Astrocyte of the spinal cord (primary cell): ENCODE results near the gene PON2.

Experiments used
- DNase-seq: peaks from one replicate; pipeline ENCODE4 v3.0.0; 2011; ENCODE audit warnings: low read depth, low spot score
- H3K4me3 ChIP-seq: 2 replicates; pipeline ENCODE4 v1.5.1; 2011; ENCODE audit warnings: low read depth, mild to moderate bottlenecking, low read length, moderate library complexity
- in situ Hi-C: cut with HindIII; loops from 2 replicates; pipeline ENCODE4 v1.10.0; 2017; ENCODE audit warnings: low sequenced_read_pairs
- TF ChIP-seq, protein P1 (sequence below): IDR thresholded peaks from 2 replicates; pipeline ENCODE4 v1.5.1; 2012; ENCODE audit warnings: low read depth, mild to moderate bottlenecking, low read length, inconsistent platforms

PON2 gene

GRCh38 chr7:95376632-95377400, 58.0 kb downstream of the PON2 start:
- H3K4me3 ChIP-seq, result no peak overlapping the region
- DNase-seq, result no peak
- TF ChIP-seq, protein P1, sequence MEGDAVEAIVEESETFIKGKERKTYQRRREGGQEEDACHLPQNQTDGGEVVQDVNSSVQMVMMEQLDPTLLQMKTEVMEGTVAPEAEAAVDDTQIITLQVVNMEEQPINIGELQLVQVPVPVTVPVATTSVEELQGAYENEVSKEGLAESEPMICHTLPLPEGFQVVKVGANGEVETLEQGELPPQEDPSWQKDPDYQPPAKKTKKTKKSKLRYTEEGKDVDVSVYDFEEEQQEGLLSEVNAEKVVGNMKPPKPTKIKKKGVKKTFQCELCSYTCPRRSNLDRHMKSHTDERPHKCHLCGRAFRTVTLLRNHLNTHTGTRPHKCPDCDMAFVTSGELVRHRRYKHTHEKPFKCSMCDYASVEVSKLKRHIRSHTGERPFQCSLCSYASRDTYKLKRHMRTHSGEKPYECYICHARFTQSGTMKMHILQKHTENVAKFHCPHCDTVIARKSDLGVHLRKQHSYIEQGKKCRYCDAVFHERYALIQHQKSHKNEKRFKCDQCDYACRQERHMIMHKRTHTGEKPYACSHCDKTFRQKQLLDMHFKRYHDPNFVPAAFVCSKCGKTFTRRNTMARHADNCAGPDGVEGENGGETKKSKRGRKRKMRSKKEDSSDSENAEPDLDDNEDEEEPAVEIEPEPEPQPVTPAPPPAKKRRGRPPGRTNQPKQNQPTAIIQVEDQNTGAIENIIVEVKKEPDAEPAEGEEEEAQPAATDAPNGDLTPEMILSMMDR, result no peak
- in situ Hi-C loops, result no loop called here

DNA sequence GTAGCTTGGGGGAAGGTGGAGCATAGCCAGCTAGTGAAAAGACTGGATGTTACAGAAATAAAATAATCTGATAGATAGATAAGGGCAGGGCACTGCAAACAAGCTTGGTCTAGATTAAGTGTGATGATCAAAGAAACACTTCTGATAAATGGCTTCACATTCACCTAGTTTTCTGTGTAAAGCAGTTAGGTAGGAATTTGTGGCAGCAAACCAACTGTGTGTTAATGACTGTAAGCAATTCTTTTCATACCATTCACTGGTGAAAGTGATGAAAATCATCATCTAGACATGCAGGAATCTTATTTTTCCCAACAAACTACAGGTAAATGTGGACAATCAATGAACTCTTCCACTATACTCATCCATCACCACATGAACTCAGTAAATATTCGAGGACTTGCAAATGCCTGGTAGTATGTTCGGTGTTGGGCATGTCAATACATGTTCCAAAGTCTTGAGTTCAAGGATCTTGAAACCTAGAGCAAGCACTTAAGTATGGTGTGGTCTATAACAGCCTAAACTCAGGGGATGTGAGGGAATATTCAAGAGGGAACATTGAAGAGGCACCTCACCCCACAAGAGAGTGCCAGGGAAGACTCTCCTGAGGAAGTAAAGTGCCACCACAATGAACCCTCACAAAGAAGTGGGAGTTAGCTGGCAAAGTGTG, 59.1 kb downstream of the PON2 start:
- no peak overlapping the region for H3K4me3 ChIP-seq
- TF ChIP-seq, protein P1, result no peak
- in situ Hi-C loops, result no loop called here
- no peak for DNase-seq

- DNase-seq, result no peak
- H3K4me3 ChIP-seq, result no peak overlapping the region
- TF ChIP-seq, protein P1, result no peak
- in situ Hi-C loops, result no loop called here
Observed at GRCh38 chr7:95373323-95373722, 61.5 kb downstream of the PON2 start.

DNA sequence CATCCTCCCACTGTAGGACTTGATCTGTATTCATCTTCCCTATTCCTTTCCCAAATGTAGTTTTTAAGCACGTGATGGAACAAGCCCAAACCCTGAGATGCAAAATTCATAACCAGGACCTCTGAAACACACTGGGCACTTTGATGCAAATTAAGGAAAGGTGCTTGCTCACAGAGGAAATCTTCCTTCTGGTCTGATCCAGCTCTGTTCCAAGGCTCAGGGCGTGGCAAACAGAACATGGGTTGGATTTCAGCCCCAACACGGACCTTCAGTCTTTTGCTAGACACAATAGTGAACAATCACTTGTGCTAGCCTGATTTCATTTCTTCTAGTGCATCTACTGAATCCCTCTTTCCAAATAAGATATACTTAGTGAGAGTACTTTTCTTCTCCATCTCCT, 66.6 kb downstream of the PON2 start:
- TF ChIP-seq, protein P1, result no peak
- DNase-seq, result no peak
- in situ Hi-C loops, result no loop called here
- no peak overlapping the region for H3K4me3 ChIP-seq

DNA sequence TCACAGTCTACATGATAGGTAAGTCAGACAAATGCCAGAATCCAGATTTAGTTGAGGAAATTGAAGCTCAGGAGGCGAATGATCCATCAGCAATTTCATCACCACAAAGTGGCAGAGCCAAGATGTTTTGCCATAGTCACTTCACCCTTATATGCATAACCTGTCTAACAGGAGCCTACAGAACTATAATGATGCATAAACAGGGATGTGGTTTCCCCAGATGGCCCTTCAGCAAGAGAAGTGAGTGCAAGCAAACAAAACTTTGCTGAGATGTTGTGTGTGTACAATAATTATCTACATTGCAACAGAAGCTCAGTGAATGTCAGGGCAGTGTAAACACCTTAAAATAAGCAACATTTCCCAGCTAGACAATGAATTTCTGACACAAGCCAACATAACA, 67.2 kb downstream of the PON2 start:
- in situ Hi-C loops, result no loop called here
- DNase-seq, result no peak
- TF ChIP-seq, protein P1, result no peak
- no peak overlapping the region for H3K4me3 ChIP-seq

GRCh38 chr7:95365151-95365550, 69.7 kb downstream of the PON2 start:
- DNase-seq, result peak; percentile 42
- TF ChIP-seq, protein P1, result no peak
- in situ Hi-C loops, result no loop called here
- no peak overlapping the region for H3K4me3 ChIP-seq
